Measurements from ENCODE around the gene LRRC56. TPM values are rescaled to one million over a fixed set of nuclear protein-coding genes. Genes with fewer than 3 reads are reported as not detected.

The LRRC56 gene
- total and polyA plus RNA-seq, 5 donors from 2014 or later, result 0.89 to 5.8 (median 2.7) TPM

GRCh38 chr11:531919-532526 lies 5.3 kb upstream of the LRRC56 start:
- Histone ChIP-seq H3K4me3 (ENCODE audit: low read depth, low read length) (no peak overlapping the region), H3K9me3 (ENCODE audit: control insufficient read depth in 2 of 2, low read length in 2 of 2) (no peaks in the 10 kb centered on the region), H3K27ac (ENCODE audit: insufficient read depth, low read length, poor library complexity, severe bottlenecking) (no peak overlapping the region), H3K4me1 (ENCODE audit: control insufficient read depth, insufficient read depth, low read length, poor library complexity, severe bottlenecking) (peaks cover 28% of the 10 kb centered on the region), H3K27me3 (ENCODE audit: control insufficient read depth, insufficient read depth, low read length) (no peaks in the 10 kb centered on the region), H3K36me3 (ENCODE audit: control insufficient read depth, insufficient read depth, low read length) (peaks cover 8% of the 10 kb centered on the region)
- no peaks in the 10 kb centered on the region for H3K36me3 Mint-ChIP-seq
- peaks cover 0 to 7% (median 2%) of the 10 kb centered on the region in 4 donors for H3K4me1 Mint-ChIP-seq
- H3K9me3 Mint-ChIP-seq, result no peaks in the 10 kb centered on the region
- no peaks in the 10 kb centered on the region for H3K27me3 Mint-ChIP-seq
- H3K4me3 Mint-ChIP-seq, result peak overlapping the region; percentile 11 to 83 (median 38)
- peak overlapping the region in 1 of 3 donors; percentile 20 for H3K27ac Mint-ChIP-seq
- DNase-seq, result no peak
- no peak for ATAC-seq (ENCODE audit: low read depth in 2 of 2)

GRCh38 chr11:532527-532985 lies 4.8 kb upstream of the LRRC56 start:
- Histone ChIP-seq H3K4me3 (ENCODE audit: low read depth, low read length) (no peak overlapping the region), H3K27ac (ENCODE audit: insufficient read depth, low read length, poor library complexity, severe bottlenecking) (no peak overlapping the region), H3K9me3 (ENCODE audit: control insufficient read depth in 2 of 2, low read length in 2 of 2) (no peaks in the 10 kb centered on the region), H3K36me3 (ENCODE audit: control insufficient read depth, insufficient read depth, low read length) (peaks cover 8% of the 10 kb centered on the region), H3K27me3 (ENCODE audit: control insufficient read depth, insufficient read depth, low read length) (no peaks in the 10 kb centered on the region), H3K4me1 (ENCODE audit: control insufficient read depth, insufficient read depth, low read length, poor library complexity, severe bottlenecking) (peaks cover 33% of the 10 kb centered on the region)
- H3K27me3 Mint-ChIP-seq, result no peaks in the 10 kb centered on the region
- no peak overlapping the region for H3K27ac Mint-ChIP-seq
- H3K9me3 Mint-ChIP-seq, result no peaks in the 10 kb centered on the region
- DNase-seq, result no peak
- H3K4me1 Mint-ChIP-seq, result peaks cover 0 to 12% (median 4%) of the 10 kb centered on the region in 4 donors
- ATAC-seq (ENCODE audit: low read depth in 2 of 2), result no peak
- H3K4me3 Mint-ChIP-seq, result peak overlapping the region in 1 of 4 donors; percentile 15
- no peaks in the 10 kb centered on the region for H3K36me3 Mint-ChIP-seq

- DNase-seq (no peak), ATAC-seq (ENCODE audit: low read depth in 2 of 2) (no peak)
- H3K27ac Mint-ChIP-seq, result no peak overlapping the region
- H3K36me3 Mint-ChIP-seq, result no peaks in the 10 kb centered on the region
- H3K4me1 ChIP-seq (ENCODE audit: control insufficient read depth, insufficient read depth, low read length, poor library complexity, severe bottlenecking), result peaks cover 38% of the 10 kb centered on the region
- H3K9me3 Mint-ChIP-seq, result no peaks in the 10 kb centered on the region
- H3K4me1 Mint-ChIP-seq, result peaks cover 0 to 17% (median 7%) of the 10 kb centered on the region in 4 donors
- H3K9me3 ChIP-seq (ENCODE audit: control insufficient read depth in 2 of 2, low read length in 2 of 2), result no peaks in the 10 kb centered on the region
- H3K27ac ChIP-seq (ENCODE audit: insufficient read depth, low read length, poor library complexity, severe bottlenecking), result no peak overlapping the region
- H3K36me3 ChIP-seq (ENCODE audit: control insufficient read depth, insufficient read depth, low read length), result peaks cover 8% of the 10 kb centered on the region
- no peaks in the 10 kb centered on the region for H3K27me3 ChIP-seq (ENCODE audit: control insufficient read depth, insufficient read depth, low read length)
- no peak overlapping the region for H3K4me3 ChIP-seq (ENCODE audit: low read depth, low read length)
- no peaks in the 10 kb centered on the region for H3K27me3 Mint-ChIP-seq
- peak overlapping the region in 2 of 4 donors; percentile 39 to 56 for H3K4me3 Mint-ChIP-seq
Observed at GRCh38 chr11:532986-533585, 4.2 kb upstream of the LRRC56 start.

- Mint-ChIP-seq H3K4me1 (peaks cover 0 to 24% (median 10%) of the 10 kb centered on the region in 4 donors), H3K27ac (no peak overlapping the region), H3K36me3 (no peaks in the 10 kb centered on the region), H3K4me3 (peak overlapping the region; percentile 63 to 81 (median 69)), H3K27me3 (no peaks in the 10 kb centered on the region), H3K9me3 (no peaks in the 10 kb centered on the region)
- DNase-seq, result no peak
- Histone ChIP-seq H3K4me1 (ENCODE audit: control insufficient read depth, insufficient read depth, low read length, poor library complexity, severe bottlenecking) (peaks cover 44% of the 10 kb centered on the region), H3K27me3 (ENCODE audit: control insufficient read depth, insufficient read depth, low read length) (no peaks in the 10 kb centered on the region), H3K36me3 (ENCODE audit: control insufficient read depth, insufficient read depth, low read length) (peaks cover 8% of the 10 kb centered on the region), H3K4me3 (ENCODE audit: low read depth, low read length) (no peak overlapping the region), H3K27ac (ENCODE audit: insufficient read depth, low read length, poor library complexity, severe bottlenecking) (no peak overlapping the region), H3K9me3 (ENCODE audit: control insufficient read depth in 2 of 2, low read length in 2 of 2) (no peaks in the 10 kb centered on the region)
- no peak for ATAC-seq (ENCODE audit: low read depth in 2 of 2)
Observed at GRCh38 chr11:533586-534395, 3.5 kb upstream of the LRRC56 start.

- Histone ChIP-seq H3K36me3 (ENCODE audit: control insufficient read depth, insufficient read depth, low read length) (peaks cover 8% of the 10 kb centered on the region), H3K27ac (ENCODE audit: insufficient read depth, low read length, poor library complexity, severe bottlenecking) (peak overlapping the region; percentile 55), H3K4me3 (ENCODE audit: low read depth, low read length) (no peak overlapping the region), H3K4me1 (ENCODE audit: control insufficient read depth, insufficient read depth, low read length, poor library complexity, severe bottlenecking) (peaks cover 44% of the 10 kb centered on the region), H3K27me3 (ENCODE audit: control insufficient read depth, insufficient read depth, low read length) (no peaks in the 10 kb centered on the region), H3K9me3 (ENCODE audit: control insufficient read depth in 2 of 2, low read length in 2 of 2) (no peaks in the 10 kb centered on the region)
- DNase-seq (peak in 2 of 3 donors; percentile 34 to 59), ATAC-seq (ENCODE audit: low read depth in 2 of 2) (no peak)
- H3K27me3 Mint-ChIP-seq, result no peaks in the 10 kb centered on the region
- H3K4me1 Mint-ChIP-seq, result peaks cover 0 to 26% (median 11%) of the 10 kb centered on the region in 4 donors
- peak overlapping the region; percentile 72 to 89 (median 78) for H3K4me3 Mint-ChIP-seq
- H3K9me3 Mint-ChIP-seq, result no peaks in the 10 kb centered on the region
- no peaks in the 10 kb centered on the region for H3K36me3 Mint-ChIP-seq
- peak overlapping the region in 1 of 3 donors; percentile 36 for H3K27ac Mint-ChIP-seq
Observed at GRCh38 chr11:534396-535209, 2.7 kb upstream of the LRRC56 start.

- peaks cover 8% of the 10 kb centered on the region for H3K36me3 ChIP-seq (ENCODE audit: control insufficient read depth, insufficient read depth, low read length)
- H3K4me3 Mint-ChIP-seq, result peak overlapping the region in 1 of 4 donors; percentile 46
- DNase-seq, result no peak
- no peaks in the 10 kb centered on the region for H3K36me3 Mint-ChIP-seq
- no peak overlapping the region for H3K27ac Mint-ChIP-seq
- ATAC-seq (ENCODE audit: low read depth in 2 of 2), result peak in 1 of 2 donors; percentile 3
- peaks cover 0 to 26% (median 11%) of the 10 kb centered on the region in 4 donors for H3K4me1 Mint-ChIP-seq
- no peaks in the 10 kb centered on the region for H3K9me3 Mint-ChIP-seq
- no peak overlapping the region for H3K27ac ChIP-seq (ENCODE audit: insufficient read depth, low read length, poor library complexity, severe bottlenecking)
- no peak overlapping the region for H3K4me3 ChIP-seq (ENCODE audit: low read depth, low read length)
- H3K27me3 ChIP-seq (ENCODE audit: control insufficient read depth, insufficient read depth, low read length), result no peaks in the 10 kb centered on the region
- H3K4me1 ChIP-seq (ENCODE audit: control insufficient read depth, insufficient read depth, low read length, poor library complexity, severe bottlenecking), result peaks cover 44% of the 10 kb centered on the region
- H3K27me3 Mint-ChIP-seq, result no peaks in the 10 kb centered on the region
- no peaks in the 10 kb centered on the region for H3K9me3 ChIP-seq (ENCODE audit: control insufficient read depth in 2 of 2, low read length in 2 of 2)
Observed at GRCh38 chr11:535210-535518, 2.2 kb upstream of the LRRC56 start.

Measured in CD4-positive, CD25-positive, alpha-beta regulatory T cell (primary cell).